Measurements from ENCODE around the gene CUEDC1.

Gene CUEDC1

DNA sequence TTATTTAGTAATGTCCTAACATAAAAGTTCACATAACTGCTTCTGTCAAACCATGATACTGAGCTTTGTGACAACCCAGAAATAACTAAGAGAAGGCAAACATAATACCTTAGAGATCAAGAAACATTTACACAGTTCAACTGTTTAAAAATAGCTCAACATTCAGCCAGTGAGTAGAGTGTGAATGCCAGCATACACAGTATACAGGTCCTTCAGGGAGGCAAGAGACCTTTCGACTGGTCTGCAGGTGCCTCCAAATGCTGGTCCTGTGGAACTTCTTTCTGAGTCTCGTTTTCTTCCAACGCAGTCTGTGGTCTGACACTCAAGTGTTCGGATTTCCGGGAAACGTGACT, 115.7 kb downstream of the CUEDC1 start:
- TF ChIP-seq, protein P1, sequence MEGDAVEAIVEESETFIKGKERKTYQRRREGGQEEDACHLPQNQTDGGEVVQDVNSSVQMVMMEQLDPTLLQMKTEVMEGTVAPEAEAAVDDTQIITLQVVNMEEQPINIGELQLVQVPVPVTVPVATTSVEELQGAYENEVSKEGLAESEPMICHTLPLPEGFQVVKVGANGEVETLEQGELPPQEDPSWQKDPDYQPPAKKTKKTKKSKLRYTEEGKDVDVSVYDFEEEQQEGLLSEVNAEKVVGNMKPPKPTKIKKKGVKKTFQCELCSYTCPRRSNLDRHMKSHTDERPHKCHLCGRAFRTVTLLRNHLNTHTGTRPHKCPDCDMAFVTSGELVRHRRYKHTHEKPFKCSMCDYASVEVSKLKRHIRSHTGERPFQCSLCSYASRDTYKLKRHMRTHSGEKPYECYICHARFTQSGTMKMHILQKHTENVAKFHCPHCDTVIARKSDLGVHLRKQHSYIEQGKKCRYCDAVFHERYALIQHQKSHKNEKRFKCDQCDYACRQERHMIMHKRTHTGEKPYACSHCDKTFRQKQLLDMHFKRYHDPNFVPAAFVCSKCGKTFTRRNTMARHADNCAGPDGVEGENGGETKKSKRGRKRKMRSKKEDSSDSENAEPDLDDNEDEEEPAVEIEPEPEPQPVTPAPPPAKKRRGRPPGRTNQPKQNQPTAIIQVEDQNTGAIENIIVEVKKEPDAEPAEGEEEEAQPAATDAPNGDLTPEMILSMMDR (conservative IDR thresholded peaks at IDR 0.05; ENCODE audit: control insufficient read depth, insufficient read depth, low read depth, low read length) = no peak
- no peak overlapping the region for H3K4me3 ChIP-seq (ENCODE audit: control insufficient read depth, low read depth, low read length)
- DNase-seq (ENCODE audit: low read depth) = no peak

DNA sequence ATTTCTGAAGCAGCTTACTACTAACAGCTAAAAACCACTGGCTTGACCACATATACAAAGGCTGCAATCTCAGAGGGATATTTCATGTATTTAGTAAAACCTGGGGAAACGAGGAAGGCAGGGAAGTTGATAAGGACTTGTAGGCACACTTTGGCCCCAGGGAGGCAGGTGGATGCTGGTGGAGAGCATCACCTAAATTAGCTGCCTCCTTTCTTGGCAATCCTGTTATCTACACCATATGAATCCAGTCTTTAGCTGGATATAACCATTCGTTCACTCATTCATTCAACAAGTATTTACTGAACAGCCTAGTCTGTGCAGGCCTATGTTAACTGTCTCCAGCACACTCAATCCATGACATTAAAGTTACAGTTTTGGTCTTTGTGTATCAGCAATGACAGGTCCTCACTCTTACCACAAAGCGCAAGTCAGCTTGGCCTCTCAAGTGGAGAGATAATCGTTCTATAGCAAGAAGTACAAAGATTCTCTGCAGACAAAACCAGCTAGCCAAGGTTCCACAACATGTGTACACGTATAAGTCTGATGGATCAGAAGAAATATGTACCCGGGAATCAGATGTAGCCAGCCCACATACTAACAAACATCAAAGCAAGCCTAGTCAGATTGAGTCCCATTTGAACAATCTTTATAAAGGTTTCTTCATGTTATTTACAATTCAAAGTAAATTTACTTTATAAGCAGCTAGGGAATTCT, 116.2 kb downstream of the CUEDC1 start:
- no peak overlapping the region for H3K4me3 ChIP-seq (ENCODE audit: control insufficient read depth, low read depth, low read length)
- no peak for DNase-seq (ENCODE audit: low read depth)
- TF ChIP-seq, protein P1 (conservative IDR thresholded peaks at IDR 0.05; ENCODE audit: control insufficient read depth, insufficient read depth, low read depth, low read length) = no peak

DNA sequence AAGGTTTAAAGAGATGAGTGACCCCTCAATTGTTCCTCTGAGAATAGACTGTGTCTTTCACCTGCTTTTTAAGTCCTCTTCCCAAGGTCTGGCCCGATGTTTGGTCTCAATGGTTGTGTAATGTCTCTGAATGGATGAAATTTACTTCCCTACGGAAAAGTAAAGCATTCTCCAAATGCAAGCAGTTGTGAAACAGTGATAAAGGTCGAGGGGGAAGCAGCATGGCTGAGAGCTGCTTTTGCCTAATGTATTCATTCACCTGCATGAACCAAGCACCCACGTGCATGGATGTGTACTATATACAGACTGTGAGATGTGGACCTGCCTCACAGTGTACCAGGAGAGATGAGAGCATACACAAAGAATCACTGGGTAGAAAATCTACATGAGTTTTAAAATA, 116.8 kb downstream of the CUEDC1 start:
- no peak for DNase-seq (ENCODE audit: low read depth)
- no peak overlapping the region for H3K4me3 ChIP-seq (ENCODE audit: control insufficient read depth, low read depth, low read length)
- TF ChIP-seq, protein P1 (conservative IDR thresholded peaks at IDR 0.05; ENCODE audit: control insufficient read depth, insufficient read depth, low read depth, low read length) = no peak

DNA sequence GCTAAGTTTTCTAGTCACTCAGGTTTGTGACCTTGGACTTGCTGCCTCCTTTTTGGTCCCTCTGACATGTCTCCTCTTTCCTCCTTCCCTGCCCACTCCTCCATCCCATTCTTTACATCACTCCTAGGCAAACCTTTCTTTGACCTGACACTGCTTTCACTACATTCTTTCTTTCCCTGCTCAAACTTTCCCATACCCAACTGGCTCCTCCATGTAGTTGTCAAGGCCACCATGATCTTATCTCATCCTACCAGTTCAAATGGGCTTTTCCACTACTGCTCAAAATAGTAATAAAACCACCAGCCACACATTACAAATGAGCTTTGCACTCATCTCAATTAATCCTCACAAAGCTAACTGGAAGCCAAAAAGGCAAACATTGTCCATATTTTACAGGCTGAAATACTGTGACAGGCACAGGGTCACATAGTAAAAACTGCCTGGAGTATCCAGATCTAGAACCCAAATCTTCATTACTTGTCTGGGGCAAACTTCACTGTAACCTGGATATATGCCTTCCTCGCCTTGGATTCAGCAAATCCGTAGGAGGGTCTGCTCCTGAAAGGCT, 119.8 kb downstream of the CUEDC1 start:
- H3K4me3 ChIP-seq (ENCODE audit: control insufficient read depth, low read depth, low read length) = no peak overlapping the region
- TF ChIP-seq, protein P1 (conservative IDR thresholded peaks at IDR 0.05; ENCODE audit: control insufficient read depth, insufficient read depth, low read depth, low read length) = no peak
- no peak for DNase-seq (ENCODE audit: low read depth)

DNA sequence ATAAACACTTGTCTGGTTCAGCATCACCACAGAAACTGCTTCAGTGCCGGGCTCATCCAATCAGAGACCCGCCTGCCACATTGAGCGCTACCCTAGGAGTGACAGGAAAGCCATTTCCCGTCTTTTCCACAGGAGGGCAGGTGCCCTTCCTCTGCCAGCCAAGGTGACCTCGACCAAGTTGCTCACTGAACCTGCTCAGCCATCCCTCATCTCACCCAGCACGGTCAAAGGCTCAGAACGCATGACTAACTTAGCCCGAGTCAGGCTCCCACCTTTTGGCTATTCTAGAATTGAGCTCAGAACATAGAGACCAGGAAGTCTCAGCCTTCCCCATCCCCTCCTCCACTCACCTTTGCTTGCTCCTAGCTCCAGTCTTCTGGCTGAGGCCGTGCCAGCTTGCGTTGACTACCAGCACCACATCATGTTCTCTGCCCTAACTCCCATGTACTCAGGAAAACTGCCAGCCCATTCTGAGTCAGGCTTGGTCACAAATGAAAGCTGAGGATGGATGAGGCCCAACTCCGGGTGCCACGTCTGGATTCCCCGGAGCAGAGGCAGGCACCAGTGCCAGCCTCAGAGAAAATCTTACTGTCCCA, 121.0 kb downstream of the CUEDC1 start:
- peak; percentile 27 for DNase-seq (ENCODE audit: low read depth)
- TF ChIP-seq, protein P1 (conservative IDR thresholded peaks at IDR 0.05; ENCODE audit: control insufficient read depth, insufficient read depth, low read depth, low read length) = no peak
- no peak overlapping the region for H3K4me3 ChIP-seq (ENCODE audit: control insufficient read depth, low read depth, low read length)

DNA sequence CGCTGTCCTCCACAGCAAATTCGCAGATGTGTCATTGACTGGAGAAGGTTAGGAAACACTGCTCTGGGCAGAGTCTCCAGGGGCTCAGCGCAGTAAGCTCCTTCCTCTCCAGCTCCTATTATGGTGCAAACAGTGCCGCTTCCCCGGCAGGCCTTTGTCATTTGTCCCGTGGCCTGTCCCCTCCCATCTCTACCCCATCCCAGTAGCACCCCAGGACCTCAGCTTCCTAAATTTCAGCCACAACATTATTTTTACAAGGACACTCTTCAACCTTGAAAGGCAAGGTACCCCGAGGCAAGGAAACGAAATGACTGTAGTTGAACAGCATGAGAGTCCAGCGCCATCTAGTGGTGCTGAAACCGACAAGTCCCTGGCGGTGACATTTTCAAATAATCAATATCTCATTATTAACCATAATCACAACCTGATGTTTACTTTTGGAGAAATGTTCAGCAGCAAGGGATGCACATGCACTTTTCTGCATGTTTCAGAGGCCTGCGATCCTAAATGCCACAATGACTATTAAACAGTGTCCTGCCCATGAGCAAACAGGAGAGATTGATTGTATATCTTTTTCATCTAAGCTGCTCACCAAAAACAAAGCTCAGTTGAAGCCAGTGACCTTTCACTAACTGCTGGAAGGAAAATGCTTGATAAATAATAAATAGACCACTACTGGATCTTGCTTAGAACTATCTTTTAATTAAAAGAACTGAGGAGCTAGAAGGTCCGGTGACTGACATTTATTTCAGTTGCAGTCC, 121.9 kb downstream of the CUEDC1 start:
- peak; percentile 77 for DNase-seq (ENCODE audit: low read depth)
- peak overlapping the region; percentile 48 for H3K4me3 ChIP-seq (ENCODE audit: control insufficient read depth, low read depth, low read length)
- TF ChIP-seq, protein P1 (conservative IDR thresholded peaks at IDR 0.05; ENCODE audit: control insufficient read depth, insufficient read depth, low read depth, low read length) = peak; percentile 98

Measured in fibroblast of mammary gland (primary cell).